Sigmoid colon (tissue), 7 donors: ENCODE results near the gene PHF21A. TPM values are rescaled to one million over a fixed set of nuclear protein-coding genes. Genes with fewer than 3 reads are reported as not detected.

Experiments used
- DNase-seq: peaks from one replicate; pipeline ENCODE4 v3.0.0-alpha.2; 2019
- H3K27ac ChIP-seq, 4 donors: fragments of 200-600 bp; sonication (generic); one replicate each; pipeline ENCODE4 v1.5.1; 2016 to 2019; ENCODE audit warnings: mild to moderate bottlenecking in 1 of 4
- H3K27me3 ChIP-seq, 3 donors: fragments of 200-600 bp; sonication (generic); one replicate each; pipeline ENCODE4 v1.5.1; 2019; ENCODE audit warnings: mild to moderate bottlenecking in 1 of 3
- H3K36me3 ChIP-seq, 4 donors: fragments of 200-600 bp; sonication (generic); one replicate each; pipeline ENCODE4 v1.5.1; 2016 to 2019
- H3K4me1 ChIP-seq, 4 donors: fragments of 200-600 bp; sonication (generic); one replicate each; pipeline ENCODE4 v1.5.1; 2017 to 2019
- H3K4me3 ChIP-seq, 4 donors: fragments of 200-600 bp; sonication (generic); one replicate each; pipeline ENCODE4 v1.5.1; 2017 to 2019; ENCODE audit warnings: mild to moderate bottlenecking in 2 of 4, moderate library complexity in 1 of 4
- H3K9me3 ChIP-seq, 4 donors: fragments of 200-600 bp in 3 of 4; sonication (generic) in 3 of 4; one replicate each; pipeline versions ENCODE4 v1.5.1 to v1.6.1; 2013 to 2019
- CTCF ChIP-seq, 4 experiments: fragments of 450-650 bp in 3 of 4; fragments of 200-600 bp in 1 of 4; IDR thresholded peaks; one replicate each; pipeline ENCODE4 v1.5.1; 2016 to 2019; ENCODE audit warnings: antibody characterized with exemption in 4 of 4, mild to moderate bottlenecking in 3 of 4, moderate library complexity in 2 of 4
- EP300 ChIP-seq, 4 donors: sonication (generic); formaldehyde crosslinking; IDR thresholded peaks; one replicate each; pipeline ENCODE4 v1.6.1; 2017; ENCODE audit warnings: antibody characterized with exemption in 4 of 4
- POLR2A ChIP-seq, 2 donors: fragments of 450-650 bp; IDR thresholded peaks; one replicate each; pipeline ENCODE4 v1.6.1; 2016; ENCODE audit warnings: antibody characterized with exemption in 2 of 2, mild to moderate bottlenecking in 2 of 2, moderate library complexity in 2 of 2
- POLR2AphosphoS5 ChIP-seq, 4 donors: sonication (generic); formaldehyde crosslinking; IDR thresholded peaks; one replicate each; pipeline ENCODE4 v1.6.1; 2017; ENCODE audit warnings: antibody characterized with exemption in 4 of 4
- WGBS, 2 donors: extraction: QIAGEN DNeasy Blood & Tissue Kit; methylation state at CpG; one replicate each; pipeline ENCODE4 v1.1.7; 2013; 5-methylcytosine and 5-hydroxymethylcytosine counted together
- intact Hi-C: fragments of 100-400 bp; cut with DNase I; formaldehyde crosslinking; loops from one replicate; pipeline ENCODE4 v1.15.1; 2023
- polyA plus RNA-seq, 3 donors: library from polyadenylated mRNA; stranded (reverse); fragments of 200-250 nt; gene quantifications; one replicate each; pipeline ENCODE4 v1.2.3, GENCODE V29; 2013
- total RNA-seq, 4 donors: library from RNA; depleted of rRNA; stranded (reverse); fragments of >200 nt; gene quantifications; one replicate each; pipeline ENCODE4 v1.1.0, GENCODE V29; 2016
- donor health status: healthy with polysubstance abuse.
- donor health status: Bipolar disorder and iron deficiency.
- donor health status: healthy.

The PHF21A gene
- total and polyA plus RNA-seq, 7 donors = 5.3 to 58.6 (median 30.3) TPM

DNA sequence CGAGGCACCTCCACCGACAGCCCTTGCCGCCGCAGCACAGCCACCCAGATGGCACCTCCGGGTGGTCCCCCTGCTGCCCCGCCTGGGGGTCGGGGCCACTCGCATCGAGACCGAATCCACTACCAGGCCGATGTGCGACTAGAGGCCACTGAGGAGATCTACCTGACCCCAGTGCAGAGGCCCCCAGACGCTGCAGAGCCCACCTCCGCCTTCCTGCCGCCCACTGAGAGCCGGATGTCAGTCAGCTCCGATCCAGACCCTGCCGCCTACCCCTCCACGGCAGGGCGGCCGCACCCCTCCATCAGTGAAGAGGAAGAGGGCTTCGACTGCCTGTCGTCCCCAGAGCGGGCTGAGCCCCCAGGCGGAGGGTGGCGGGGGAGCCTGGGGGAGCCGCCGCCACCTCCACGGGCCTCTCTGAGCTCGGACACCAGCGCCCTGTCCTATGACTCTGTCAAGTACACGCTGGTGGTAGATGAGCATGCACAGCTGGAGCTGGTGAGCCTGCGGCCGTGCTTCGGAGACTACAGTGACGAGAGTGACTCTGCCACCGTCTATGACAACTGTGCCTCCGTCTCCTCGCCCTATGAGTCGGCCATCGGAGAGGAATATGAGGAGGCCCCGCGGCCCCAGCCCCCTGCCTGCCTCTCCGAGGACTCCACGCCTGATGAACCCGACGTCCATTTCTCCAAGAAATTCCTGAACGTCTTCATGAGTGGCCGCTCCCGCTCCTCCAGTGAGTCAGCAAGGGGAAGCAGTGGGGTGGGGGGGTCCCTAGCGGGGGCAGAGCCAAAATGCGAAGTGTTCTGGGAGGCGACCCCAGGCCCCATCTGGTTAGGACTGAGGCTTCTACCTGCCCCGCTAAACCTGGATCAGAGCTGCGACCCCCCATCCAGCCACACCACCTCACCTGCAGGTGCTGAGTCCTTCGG lies 218.5 kb downstream of the PHF21A start:
- H3K27me3 ChIP-seq = no peaks in the 10 kb centered on the region
- peaks cover 0 to 23% (median 0%) of the 10 kb centered on the region in 4 donors for H3K36me3 ChIP-seq
- 93 to 95% methylated on average over 56 of the region's 56 CpGs for WGBS, 2 donors
- intact Hi-C loops = loop anchor here (5.0 kb wide), 2 partner anchors 40 to 60 kb away; no protein-coding TSS in a partner anchor
- H3K4me1 ChIP-seq = peaks cover 0 to 26% (median 22%) of the 10 kb centered on the region in 4 donors
- H3K27ac ChIP-seq = no peak overlapping the region
- no peak for TF ChIP-seq POLR2A (IDR thresholded peaks at IDR 0.05)
- no peak for TF ChIP-seq POLR2AphosphoS5 (IDR thresholded peaks at IDR 0.05)
- TF ChIP-seq CTCF (IDR thresholded peaks at IDR 0.05) = no peak
- no peak for TF ChIP-seq EP300 (IDR thresholded peaks at IDR 0.05)
- no peak overlapping the region for H3K4me3 ChIP-seq
- DNase-seq = no peak
- H3K9me3 ChIP-seq = no peaks in the 10 kb centered on the region

DNA sequence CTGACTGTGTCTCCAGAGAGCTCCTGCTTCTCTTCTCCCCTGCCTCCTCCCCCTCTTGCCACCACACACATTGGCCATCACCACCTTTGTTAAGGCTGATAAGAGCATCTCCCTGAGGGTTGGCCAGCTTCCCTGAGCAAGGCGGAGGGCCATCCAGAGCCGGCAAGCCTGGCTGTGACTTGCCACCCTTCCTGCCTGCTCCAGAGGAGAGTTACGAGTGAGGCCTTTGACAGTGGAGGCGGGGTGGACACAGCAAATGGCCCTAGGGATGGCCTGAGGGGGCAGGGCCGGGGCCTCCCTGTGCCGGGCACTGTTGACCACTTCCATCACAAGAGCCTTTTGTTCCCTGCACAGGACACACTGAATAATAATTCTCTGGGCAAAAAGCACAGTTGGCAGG lies 219.6 kb downstream of the PHF21A start:
- Histone ChIP-seq H3K36me3 (peaks cover 0 to 23% (median 0%) of the 10 kb centered on the region in 4 donors), H3K27me3 (no peaks in the 10 kb centered on the region), H3K4me3 (no peak overlapping the region), H3K27ac (no peak overlapping the region), H3K4me1 (peaks cover 0 to 26% (median 22%) of the 10 kb centered on the region in 4 donors), H3K9me3 (no peaks in the 10 kb centered on the region)
- 84 to 87% methylated on average over 6 of the region's 6 CpGs for WGBS, 2 donors
- intact Hi-C loops = loop anchor here (2.0 to 5.0 kb wide), 3 partner anchors 15 to 59 kb away; partner anchors contain the start of gene PEX16
- TF ChIP-seq POLR2AphosphoS5 (IDR thresholded peaks at IDR 0.05) (no peak), CTCF (IDR thresholded peaks at IDR 0.05) (no peak), EP300 (IDR thresholded peaks at IDR 0.05) (no peak), POLR2A (IDR thresholded peaks at IDR 0.05) (no peak)
- no peak for DNase-seq

- intact Hi-C loops = loop anchor here (2.0 to 5.0 kb wide), 3 partner anchors 16 to 59 kb away; partner anchors contain the start of gene PEX16
- WGBS, 2 donors = 37 to 59% methylated on average over 8 of the region's 8 CpGs
- peak overlapping the region; percentile 26 to 64 (median 58) for H3K4me3 ChIP-seq
Measured at GRCh38 chr11:45900916-45901617, 220.2 kb downstream of the PHF21A start.

More at GRCh38 chr11:45900916-45901617, 220.2 kb downstream of the PHF21A start:
- peak; percentile 81 for DNase-seq
- peaks cover 0 to 23% (median 0%) of the 10 kb centered on the region in 4 donors for H3K36me3 ChIP-seq
- peaks cover 0 to 26% (median 22%) of the 10 kb centered on the region in 4 donors for H3K4me1 ChIP-seq
- peak overlapping the region in 3 of 4 donors; percentile 26 to 70 (median 68) for H3K27ac ChIP-seq
- TF ChIP-seq POLR2AphosphoS5 (IDR thresholded peaks at IDR 0.05) = no peak
- TF ChIP-seq POLR2A (IDR thresholded peaks at IDR 0.05) = no peak
- TF ChIP-seq CTCF (IDR thresholded peaks at IDR 0.05) = no peak
- TF ChIP-seq EP300 (IDR thresholded peaks at IDR 0.05) = no peak
- no peaks in the 10 kb centered on the region for H3K9me3 ChIP-seq
- H3K27me3 ChIP-seq = peaks cover 0 to 3% (median 0%) of the 10 kb centered on the region in 3 donors
